ENCODE results near the gene TNK2.
A peak's percentile ranks its signal among the peaks of the same experiment; 100 is the strongest.

The TNK2 gene

DNA sequence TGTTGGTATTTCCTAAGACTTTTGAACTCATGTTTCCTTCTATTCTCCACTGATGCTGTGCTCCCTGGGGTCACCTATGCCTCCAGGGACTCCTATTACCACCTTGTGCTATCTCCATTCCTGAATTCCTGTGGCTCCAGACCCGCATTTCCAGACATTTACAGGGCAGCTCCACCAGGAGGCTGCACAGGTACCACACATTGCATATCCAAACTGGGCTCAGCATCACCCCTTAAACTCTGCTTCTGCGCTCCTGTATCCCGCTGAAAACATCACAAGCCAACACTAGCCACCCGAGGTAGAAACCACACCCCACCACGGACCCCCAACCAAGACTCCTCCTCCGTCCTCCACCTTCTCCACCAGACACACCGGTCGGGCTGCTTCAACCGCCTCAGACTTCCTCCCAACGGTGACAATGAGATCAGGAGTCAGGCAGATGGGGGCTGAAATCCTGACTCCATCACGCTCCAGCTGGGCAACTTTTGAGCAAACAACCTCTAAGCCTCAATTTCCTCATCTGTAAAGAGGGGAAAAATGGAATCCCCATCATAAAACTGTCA is 10.4 kb downstream of the TNK2 start:
- DNase-seq, result no peak

DNA sequence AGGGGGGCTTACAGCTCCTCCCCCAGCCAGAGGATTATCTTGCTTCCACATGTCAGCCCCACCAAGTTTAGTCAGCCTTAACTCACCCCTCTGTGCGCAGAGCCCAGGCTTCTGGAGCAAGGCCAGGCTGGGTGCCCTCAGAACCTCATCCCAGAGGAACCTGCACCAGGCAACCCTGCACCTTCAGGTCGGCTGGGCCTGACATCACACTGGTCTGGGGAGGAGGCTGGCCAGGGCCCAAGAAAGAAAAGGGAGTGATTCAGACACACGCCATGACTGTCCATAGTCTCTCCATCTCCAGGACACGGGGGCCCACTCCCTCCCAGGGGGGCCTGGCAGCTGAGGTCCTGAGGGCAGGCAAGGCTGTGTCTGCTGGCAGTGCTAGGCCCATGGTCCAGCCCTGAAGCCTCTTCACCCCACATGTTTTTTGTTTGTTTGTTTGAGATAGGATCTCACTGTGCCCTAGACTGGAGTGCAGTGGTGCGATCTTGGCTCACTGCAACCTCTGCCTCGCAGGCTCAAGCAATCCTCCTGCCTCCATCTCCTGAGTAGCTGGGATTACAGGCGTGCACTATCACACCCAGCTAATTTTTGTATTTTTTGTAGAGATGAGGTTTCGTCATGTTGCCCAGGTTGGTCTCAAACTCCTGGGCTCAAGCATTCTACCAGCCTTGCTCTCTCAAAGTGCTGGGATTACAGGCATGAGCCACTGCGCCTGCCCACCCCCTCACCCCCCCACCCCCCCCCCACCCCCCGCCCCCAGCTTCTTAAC is 11.1 kb downstream of the TNK2 start:
- DNase-seq, result no peak

DNA sequence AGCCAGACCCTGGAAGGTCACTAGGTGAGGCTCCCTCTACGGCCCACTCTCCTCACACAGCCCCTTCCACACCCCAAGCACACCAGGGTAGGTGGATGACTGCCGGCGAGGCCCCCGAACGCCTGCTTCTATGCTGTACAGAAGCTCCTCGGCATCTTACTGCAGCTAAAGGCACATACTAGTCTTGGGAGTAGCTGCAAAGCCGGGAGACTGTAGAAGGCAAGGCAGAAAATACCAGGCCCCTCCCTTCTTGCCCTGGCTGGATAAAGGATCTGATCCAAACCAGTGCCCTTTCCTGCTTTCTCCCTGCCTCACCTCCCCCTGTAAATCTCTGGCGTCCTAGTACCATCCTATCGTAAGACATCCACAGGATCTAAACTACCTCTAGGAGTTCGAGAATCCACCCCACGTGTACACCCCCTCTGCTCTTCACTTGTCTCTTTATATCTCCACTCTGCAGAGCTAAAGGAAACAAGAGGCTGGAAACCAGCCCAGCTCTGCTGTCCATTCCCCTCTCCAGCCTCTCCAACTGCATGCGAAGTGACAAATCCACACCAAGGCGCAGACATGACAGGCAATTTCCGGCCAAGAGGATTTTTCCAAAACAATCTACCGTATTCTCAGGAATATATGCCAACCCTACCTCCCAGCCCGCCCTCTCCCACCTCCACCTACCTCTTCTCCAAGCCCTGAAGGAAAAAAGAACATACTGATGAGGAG is 11.8 kb downstream of the TNK2 start:
- DNase-seq, result no peak

DNA sequence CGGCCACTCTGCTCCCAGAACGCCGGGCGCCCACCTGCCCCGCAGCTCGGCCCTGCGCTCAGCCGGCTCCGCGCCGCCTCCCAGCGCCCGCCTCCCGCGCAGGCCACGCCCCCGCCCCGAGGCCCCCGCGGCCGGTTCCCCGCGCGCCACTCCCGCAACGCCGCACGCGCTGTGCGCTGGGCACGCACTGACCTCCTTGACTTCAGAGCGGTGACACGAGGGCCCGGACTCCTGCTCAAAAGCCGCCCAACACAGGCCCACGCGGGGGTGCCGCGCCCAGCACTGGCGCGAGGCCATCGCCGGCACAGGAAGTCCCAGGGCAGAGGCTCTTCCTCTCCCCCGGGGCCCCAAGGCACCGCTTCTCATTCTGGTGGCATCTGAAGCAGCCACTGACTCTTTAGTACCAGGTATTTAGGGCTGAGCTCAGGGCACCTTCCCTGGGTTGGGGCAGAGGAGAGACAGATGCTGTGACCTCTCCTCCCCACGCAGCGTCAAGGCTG is 12.4 kb downstream of the TNK2 start:
- DNase-seq, result no peak

DNA sequence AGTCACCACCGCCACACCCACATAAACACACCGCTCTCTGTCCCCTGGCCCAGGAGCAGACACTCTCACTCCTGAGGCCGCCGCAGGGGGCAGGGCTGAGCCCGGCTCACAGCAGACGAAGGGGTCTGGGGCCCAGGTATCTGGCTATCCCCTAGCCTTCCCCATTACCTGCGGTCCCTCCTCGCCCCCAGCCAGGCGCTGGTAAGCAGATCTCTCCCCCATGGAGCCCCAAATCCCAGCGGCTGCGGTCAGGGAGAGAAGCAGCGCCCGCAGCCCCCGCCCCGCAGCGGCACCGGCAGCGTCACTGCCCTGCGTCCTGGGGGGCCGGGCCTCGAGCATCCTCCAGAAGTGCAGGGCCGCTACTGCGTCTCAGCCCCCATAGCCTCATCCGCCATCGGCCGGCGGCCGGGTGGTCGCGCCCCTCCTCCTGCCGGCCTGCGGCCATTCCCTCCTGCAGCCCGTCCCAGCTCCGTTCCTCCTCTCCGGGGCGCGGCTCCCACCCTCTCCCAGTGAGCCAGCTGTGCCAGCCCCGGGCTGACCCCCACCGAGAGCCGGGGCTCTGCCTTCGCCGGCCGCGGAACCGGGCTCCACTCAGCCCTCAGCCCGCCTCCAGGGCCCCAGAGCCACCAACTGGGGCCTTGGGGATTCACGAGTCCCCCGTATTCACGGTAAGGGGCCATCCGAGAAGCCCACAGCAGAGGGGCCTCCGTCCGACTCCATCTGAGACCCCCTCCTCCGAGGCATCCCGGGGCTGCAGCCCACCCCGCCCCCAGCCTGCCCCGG is 13.1 kb downstream of the TNK2 start:
- DNase-seq, result peak; percentile 38

DNA sequence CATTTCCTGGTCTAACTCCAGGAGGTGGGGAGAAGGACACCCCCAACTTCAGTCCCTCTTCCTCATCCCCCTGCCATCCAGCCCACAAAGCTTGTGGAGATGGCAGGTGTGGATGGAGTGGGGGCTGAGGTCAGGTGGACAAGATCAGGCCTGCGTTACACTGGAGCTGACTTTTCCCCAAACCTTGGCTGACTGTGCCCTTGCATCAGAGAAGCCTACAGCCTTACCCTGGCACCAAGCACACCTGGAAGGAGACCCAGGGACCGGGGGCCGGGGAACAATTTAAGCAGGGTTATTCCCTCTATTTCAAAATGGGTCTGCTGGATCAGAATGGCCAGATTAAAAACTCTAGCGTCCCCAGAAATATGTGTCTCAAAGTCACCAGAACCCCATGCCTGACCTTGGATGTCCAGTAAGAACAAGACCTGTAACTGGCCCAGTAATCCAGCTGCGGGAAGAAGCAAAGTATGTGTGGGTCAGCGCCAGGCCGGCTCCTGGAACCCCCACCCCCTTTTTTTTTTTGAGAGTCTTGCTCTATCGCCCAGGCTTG is 14.4 kb downstream of the TNK2 start:
- no peak for DNase-seq

DNA sequence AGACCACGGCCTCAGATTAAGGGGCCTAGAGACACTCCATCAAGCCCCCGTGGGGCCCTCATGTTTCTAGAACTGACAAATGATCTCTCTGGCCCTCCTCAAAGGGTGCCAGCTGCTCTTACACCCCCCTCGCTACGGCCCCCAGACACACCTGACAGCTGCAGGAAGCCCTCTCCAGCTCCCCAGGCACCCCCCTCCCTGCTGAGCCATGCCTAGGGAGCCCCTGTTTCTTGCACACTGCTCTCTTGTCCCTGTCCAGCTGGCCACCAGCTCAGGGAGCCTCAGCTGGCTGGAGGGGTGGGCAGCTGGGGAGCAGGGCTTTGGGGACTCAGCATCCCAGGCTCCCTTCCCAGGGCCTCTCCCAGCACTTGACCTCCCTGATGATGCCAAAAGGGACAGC is 14.8 kb downstream of the TNK2 start:
- no peak for DNase-seq

DNA sequence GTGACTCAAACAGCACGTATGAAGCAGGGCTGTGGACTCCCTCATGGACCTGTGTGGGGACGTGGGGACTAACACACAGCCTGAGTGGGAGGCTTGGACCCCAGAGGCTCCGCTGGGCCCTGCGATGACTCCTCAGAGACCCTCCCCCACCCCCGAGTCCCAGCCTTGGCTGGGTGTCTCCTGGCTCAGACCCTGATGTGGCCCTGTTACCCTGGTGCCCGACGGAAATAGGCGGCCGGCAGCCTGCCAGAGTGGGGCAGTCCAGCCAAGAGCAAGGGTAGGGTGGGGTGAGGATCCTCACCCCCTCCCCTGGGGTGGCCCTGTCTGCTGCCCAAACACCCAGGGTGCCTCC is 15.3 kb downstream of the TNK2 start:
- DNase-seq, result no peak

DNA sequence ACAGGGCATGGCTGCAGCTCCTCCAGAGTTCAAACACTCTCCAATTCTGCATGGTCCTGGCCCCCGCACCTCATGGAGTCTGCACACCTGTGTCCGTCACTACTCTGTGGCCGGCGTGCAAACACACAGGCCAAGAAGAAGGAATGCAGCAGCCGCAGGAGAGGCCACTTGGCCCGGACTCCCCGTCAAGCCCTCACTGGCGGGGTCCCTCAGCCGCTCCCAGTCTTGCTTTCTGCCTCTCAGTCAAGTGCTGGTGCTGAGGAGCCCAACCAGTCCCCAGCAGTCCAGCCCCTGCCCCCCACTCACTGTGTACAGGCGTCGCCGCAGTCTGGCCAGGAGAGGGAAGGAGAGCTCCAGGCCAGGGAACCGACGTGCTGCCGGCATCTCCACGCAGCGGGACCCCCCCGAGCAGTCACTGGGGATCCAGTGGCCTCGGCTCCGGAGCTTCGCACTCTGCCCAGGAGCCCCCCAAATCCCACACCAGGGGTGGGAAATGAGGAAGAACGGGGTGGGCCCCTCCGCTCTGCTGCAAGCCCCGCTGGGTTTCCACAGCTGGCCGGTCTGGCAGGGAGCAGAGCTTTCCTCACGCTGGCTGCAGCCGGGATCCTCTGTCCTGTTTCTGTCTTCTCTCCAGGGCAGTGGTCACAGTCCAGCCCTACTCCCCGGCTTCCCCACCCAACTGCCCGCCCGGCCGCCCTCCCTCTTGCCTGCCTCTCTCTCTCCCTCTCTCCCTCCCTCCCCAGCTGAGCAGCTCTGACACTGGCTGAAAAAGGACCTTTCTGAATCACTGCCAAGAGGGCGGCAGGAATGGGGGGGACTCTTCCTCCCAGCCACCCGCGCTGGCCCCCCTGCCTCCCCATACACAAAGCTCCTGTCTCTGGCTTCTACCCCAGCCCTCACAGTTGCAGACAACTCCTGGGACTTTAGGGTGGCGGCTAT is 16.0 kb downstream of the TNK2 start:
- peak; percentile 25 for DNase-seq

DNA sequence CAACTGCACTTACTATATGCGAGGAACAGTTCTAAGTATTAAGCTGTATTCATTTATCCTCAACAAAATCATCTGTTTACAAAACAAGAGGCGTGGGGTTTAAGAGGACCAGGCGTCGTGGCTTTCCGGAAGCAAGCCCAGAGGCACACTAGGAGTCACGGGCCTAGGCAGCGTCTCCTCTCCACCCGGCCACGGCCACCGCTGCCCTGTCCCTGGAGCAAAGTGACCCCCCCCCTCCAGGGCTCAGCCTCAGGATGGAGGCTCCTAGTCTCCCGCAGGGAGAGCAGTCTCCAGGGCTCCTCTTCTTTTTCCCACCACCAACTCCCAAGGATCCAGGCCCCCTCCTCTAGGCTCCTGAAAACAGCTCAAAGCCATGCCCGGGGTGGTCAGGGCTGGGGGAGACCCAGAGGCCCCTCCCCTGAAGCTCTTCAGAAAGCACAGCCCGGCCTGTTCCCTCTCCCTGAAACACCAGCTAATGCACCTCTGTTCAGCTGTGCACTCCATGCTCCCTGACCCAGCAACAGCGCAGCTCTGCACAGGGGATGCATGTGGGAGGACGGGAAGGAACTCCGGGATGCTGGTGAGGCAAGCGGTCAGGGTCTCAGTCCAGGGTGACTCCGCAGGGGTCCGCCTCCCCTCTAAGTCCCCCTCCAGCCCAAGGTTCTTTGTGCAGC is 16.8 kb downstream of the TNK2 start:
- DNase-seq, result no peak

DNA sequence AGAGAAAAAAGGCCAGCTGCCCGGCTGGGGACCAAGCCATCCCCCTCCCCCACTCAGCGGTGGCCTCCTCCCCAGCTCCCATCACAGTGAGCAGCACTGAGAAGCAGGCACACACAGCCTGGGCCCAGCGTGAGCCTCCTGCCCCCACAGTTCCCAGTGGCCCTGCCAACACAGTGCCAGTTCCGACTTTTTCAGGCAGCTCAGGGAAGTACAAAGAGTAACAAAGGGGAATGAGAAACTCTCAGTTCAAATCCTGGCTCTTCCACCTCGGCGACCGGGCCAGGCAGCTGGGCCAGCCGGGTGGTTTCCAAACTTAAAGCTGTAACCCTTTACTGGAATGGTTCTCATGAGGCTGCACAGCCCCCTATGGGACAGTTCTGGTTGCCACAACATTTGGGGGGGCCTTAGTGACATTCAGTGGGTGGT is 18.5 kb downstream of the TNK2 start:
- DNase-seq, result no peak

DNA sequence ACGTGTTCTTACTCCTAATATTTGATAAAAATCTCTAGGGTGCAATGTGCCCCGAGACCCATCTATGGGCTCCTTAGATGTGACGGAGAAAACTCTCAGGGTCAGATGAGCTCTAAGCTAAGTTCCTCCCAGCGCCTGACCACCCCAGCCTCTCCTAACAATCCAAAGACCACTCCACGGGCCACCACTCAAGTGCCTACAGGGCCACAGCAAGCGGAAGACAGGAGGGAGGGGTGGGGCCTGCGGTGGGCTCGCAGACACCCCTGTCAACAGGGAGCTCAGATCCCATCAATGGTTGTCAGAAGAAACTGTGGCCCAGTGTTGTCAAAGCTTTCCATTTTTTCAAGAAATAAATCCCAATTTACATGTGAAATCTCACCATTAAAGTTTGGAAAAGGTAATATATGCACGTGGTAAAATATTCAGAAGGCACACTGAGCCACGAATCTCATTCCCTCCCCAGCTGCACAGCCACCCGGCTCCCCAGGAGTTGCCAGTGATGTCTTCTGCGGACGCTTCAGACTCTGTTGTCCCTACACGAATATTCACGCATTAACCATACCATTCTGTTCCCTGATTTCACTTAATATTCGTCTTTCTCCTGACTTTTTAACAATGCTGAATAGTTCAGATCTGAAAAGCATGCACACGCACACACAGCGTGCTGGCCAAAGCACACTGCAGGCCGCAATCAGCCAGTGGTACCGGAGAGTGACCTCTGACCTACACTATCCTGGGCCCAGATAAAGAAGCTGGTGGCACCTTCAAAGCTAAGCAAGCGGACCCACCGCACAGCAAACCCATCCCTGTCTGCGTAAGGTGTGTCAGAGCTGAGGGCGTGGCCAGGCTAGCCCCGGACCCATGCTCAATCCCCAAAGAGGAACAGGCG is 19.1 kb downstream of the TNK2 start:
- DNase-seq, result no peak

DNA sequence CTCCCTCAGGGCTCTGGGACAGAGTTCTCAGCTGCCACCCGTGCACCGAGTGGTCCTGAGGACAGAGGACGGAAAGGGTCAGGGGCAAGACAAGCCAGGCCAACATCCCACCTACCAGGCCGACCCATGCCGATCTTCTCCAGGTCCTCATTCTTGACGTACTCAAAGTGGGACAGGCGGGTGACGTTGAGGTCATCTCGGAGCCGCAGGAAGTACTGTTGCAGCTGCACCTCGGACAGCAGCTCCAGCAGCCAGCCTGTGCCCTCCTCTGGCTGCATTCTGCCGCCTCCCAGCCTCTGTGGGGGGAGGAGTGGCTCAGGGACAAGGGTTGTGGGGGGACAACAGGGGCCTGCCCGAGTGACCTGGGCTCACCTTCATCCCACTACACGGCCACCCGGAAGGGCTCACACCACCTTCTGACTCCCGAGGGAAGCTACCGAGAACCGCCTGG is 20.0 kb downstream of the TNK2 start:
- DNase-seq, result no peak

DNA sequence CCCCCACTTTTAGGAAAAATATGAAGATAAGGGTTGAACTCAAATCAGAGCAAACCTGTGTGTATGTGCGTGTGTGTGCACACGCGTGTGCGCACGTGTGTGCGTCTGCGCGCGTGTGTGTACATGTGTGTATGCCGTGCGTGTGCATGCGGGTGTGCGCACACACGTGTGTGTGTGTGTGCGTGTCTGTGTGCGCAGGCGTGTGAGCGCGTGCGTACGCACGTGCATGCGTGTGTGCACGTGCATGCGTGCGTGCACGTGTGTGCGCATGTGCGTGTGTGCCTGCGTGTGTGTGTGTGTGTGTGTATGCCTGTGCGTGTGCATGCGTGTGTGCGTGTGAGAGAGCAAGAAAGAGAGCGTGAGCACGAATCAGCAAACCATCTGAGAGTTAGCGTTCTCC is 20.7 kb downstream of the TNK2 start:
- no peak for DNase-seq

DNA sequence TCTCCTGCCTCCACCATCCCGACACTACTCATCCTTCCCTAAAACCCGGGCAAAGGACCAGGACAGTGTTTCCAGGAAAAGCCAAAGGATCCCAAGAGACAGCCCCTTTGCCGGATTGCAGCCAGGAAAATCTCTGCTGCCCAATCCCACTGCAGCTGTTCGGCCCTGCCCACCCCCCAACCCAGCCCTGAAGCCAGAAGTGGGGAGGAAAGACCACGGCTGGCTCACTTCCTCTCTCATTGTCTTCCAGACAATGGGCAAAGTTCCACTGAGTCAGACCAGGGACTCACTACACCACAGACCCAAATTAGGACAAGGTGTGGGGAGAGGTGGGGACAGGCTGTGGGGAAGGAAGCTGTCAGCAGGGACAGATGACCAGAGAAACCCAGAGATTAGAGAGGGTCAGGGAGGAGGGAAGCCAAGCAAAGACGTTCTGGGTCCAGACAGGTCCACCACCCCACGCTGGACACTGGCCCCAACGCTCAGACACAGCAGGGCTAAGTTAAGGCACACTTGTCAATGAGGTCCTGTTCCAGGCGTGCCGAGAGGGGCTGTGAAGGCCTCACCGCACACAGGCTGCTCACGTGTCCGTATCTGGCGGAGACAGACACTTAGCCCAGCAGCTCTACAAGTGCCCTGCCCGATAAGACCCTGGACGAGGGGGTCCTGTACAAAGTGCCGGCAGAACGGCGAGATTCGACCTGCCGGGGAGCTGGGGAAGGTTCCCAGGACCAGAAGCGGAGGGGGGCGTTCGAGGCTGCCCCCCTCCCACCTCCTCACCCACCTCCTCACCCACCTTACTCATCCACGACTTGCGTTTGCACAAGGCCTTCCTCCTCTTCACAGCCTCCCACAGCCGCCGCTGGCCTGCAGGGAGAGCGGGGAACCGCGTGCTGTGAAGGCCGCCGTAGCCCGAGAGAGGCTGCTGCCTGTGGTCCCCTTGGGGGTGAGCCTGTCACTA is 21.9 kb downstream of the TNK2 start:
- DNase-seq, result no peak

DNA sequence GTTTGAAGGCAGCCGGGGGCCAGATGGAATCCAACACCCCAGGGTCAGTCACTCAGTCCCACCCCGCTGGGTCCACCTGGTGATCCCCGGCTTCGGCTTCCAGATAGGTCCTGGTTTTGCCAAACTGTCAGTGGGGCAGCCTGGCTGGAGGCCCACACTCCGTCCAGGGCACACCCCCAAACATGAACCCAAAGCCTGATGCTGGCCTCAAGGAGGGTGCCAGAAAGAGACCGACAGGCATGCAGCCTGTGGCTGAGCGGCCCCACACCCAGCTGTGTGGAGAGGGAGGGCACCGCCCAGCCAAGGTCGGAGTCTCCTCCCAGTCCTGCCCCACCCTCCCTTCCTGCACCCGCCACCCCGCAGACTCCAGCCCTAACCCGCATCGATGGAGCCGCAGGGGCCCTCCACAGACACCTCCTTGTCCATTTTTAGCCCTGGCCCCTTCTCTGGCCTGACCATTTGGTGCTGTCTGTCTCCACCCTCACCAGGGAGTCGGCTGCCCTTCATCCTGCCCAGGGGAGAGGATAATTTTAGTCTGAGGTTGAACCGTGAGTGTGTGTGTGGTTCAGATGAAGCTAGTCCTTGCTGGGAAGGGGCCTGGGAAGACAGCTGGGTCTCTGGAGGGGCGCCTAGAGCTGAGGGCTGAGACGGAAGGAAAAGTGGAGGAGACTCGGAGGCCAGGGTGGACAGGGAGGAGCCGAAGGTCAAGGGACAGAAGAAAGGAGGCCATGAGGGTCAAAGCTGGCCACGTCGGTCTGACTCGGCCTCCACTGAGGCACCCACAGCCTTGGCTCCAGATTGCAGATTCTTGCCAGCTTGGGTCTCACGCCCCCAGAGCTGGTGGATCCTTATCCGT is 23.1 kb downstream of the TNK2 start:
- DNase-seq, result no peak

DNA sequence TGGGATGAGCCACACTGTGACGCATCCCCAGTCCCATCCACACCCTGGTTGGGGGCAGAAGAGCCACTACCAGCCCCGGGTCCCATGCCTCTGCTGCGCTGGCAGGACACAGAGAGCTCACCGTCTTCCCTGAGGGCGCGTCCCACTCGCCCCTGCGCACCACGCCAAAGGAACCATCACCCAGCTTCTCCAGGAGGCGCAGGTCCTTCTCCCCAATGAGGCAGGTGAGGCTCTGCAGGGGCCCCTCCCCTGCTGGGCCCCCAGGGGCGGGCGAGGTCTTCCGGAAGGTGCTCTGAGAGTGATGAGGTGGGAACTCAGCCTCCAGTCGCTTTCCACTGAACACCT is 23.7 kb downstream of the TNK2 start:
- DNase-seq, result no peak

DNA sequence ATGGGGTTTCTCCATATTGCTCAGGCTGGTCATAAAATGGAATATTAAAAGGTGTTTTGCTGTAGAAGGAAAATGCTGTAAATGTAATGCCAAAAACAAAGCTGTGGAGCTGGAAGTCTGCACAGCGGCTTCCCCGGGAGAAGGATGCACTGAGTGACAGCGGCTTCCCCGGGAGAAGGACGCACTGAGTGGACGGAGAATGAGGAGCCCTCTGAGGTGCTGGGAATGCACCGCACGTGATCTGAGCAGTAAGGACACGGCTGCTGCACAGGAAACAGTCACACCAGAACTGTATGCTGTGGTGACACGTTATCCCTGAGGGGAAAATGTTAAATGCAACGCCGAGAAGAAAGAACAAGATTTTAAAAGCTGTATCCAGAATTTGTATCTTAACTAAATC is 24.6 kb downstream of the TNK2 start:
- no peak for DNase-seq
